ENCODE data around the gene ITGB8.
"Not testable (repeated sequence)": the region's sequence is repeated elsewhere in the genome, so short reads cannot be mapped to it uniquely, and the experiment has no call there.

GRCh38 chr7:20302300-20302699, 28.4 kb upstream of the ITGB8 start:
- TF ChIP-seq, protein P1, sequence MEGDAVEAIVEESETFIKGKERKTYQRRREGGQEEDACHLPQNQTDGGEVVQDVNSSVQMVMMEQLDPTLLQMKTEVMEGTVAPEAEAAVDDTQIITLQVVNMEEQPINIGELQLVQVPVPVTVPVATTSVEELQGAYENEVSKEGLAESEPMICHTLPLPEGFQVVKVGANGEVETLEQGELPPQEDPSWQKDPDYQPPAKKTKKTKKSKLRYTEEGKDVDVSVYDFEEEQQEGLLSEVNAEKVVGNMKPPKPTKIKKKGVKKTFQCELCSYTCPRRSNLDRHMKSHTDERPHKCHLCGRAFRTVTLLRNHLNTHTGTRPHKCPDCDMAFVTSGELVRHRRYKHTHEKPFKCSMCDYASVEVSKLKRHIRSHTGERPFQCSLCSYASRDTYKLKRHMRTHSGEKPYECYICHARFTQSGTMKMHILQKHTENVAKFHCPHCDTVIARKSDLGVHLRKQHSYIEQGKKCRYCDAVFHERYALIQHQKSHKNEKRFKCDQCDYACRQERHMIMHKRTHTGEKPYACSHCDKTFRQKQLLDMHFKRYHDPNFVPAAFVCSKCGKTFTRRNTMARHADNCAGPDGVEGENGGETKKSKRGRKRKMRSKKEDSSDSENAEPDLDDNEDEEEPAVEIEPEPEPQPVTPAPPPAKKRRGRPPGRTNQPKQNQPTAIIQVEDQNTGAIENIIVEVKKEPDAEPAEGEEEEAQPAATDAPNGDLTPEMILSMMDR (IDR thresholded peaks at IDR 0.05), result not testable (repeated sequence)
- TF ChIP-seq POLR2A (IDR thresholded peaks at IDR 0.05), result not testable (repeated sequence)
